HuH-7.5 (cell line): Measurements from ENCODE around the gene GATAD2B.
"Not testable (repeated sequence)": the region's sequence is repeated elsewhere in the genome, so short reads cannot be mapped to it uniquely, and the experiment has no call there.

Experiments used
- DNase-seq: peaks from one replicate; pipeline ENCODE4 v3.0.0; 2011; ENCODE audit warnings: low spot score

Gene GATAD2B

GRCh38 chr1:153929981-153930948 is 7.5 kb upstream of the GATAD2B start:
- peak; percentile 22 for DNase-seq

- DNase-seq = peak; percentile 7
These were observed 6.7 kb upstream of the GATAD2B start for GRCh38 chr1:153929426-153929825.

- peak; percentile 7 for DNase-seq
These were observed 6.1 kb upstream of the GATAD2B start for GRCh38 chr1:153928791-153929341.

- DNase-seq = peak; percentile 3
These were observed 5.5 kb upstream of the GATAD2B start for GRCh38 chr1:153928245-153928644.

GRCh38 chr1:153926405-153926804 is 3.6 kb upstream of the GATAD2B start:
- DNase-seq = no peak

- no peak for DNase-seq
These were observed 448 bp downstream of the GATAD2B start for GRCh38 chr1:153922076-153922971.

GRCh38 chr1:153921803-153922075 is 1.0 kb downstream of the GATAD2B start:
- no peak for DNase-seq

GRCh38 chr1:153921080-153921802 is 1.5 kb downstream of the GATAD2B start:
- no peak for DNase-seq

GRCh38 chr1:153919876-153920852 is 2.6 kb downstream of the GATAD2B start:
- no peak for DNase-seq

GRCh38 chr1:153916297-153916696 is 6.5 kb downstream of the GATAD2B start:
- no peak for DNase-seq

- no peak for DNase-seq
These were observed 10.4 kb downstream of the GATAD2B start for GRCh38 chr1:153912349-153912748.

- DNase-seq = not testable (repeated sequence)
These were observed 12.2 kb downstream of the GATAD2B start for GRCh38 chr1:153910560-153910959.

GRCh38 chr1:153908071-153908470 is 14.7 kb downstream of the GATAD2B start:
- DNase-seq = no peak

GRCh38 chr1:153907134-153907533 is 15.6 kb downstream of the GATAD2B start:
- no peak for DNase-seq

- no peak for DNase-seq
These were observed 16.4 kb downstream of the GATAD2B start for GRCh38 chr1:153906396-153906795.

- DNase-seq = not testable (repeated sequence)
These were observed 16.9 kb downstream of the GATAD2B start for GRCh38 chr1:153905908-153906307.

- DNase-seq = no peak
These were observed 18.8 kb downstream of the GATAD2B start for GRCh38 chr1:153903841-153904455.

- no peak for DNase-seq
These were observed 23.3 kb downstream of the GATAD2B start for GRCh38 chr1:153899509-153899908.

GRCh38 chr1:153895866-153896265 is 26.9 kb downstream of the GATAD2B start:
- not testable (repeated sequence) for DNase-seq

- not testable (repeated sequence) for DNase-seq
These were observed 31.7 kb downstream of the GATAD2B start for GRCh38 chr1:153891042-153891441.
